Fibroblast of skin of back (primary cell): ENCODE results near the gene CUL5.
"Not testable (repeated sequence)": the region's sequence is repeated elsewhere in the genome, so short reads cannot be mapped to it uniquely, and the experiment has no call there.

Experiments used
- DNase-seq: peaks from one replicate; pipeline ENCODE4 v3.0.0-alpha.2; 2013

The CUL5 gene

GRCh38 chr11:108117746-108118371 is 109.2 kb downstream of the CUL5 start:
- DNase-seq, result peak; percentile 59

- DNase-seq, result not testable (repeated sequence)
These were observed 112.2 kb downstream of the CUL5 start for GRCh38 chr11:108120936-108121273.

GRCh38 chr11:108121274-108122155 is 112.8 kb downstream of the CUL5 start, which contains the start of gene ACAT1:
TSS of gene ACAT1 (plus strand) at chr11:108121567. CDS start at chr11:108121607, 40 bp downstream.
- peak; percentile 91 for DNase-seq

- DNase-seq, result peak; percentile 36
These were observed 113.5 kb downstream of the CUL5 start for GRCh38 chr11:108122166-108122628.

GRCh38 chr11:108125096-108125495 is 116.4 kb downstream of the CUL5 start:
- DNase-seq, result no peak

- no peak for DNase-seq
These were observed 120.1 kb downstream of the CUL5 start for GRCh38 chr11:108128772-108129171.

GRCh38 chr11:108131993-108132392 is 123.3 kb downstream of the CUL5 start:
- DNase-seq, result no peak

- DNase-seq, result not testable (repeated sequence)
These were observed 124.4 kb downstream of the CUL5 start for GRCh38 chr11:108132993-108133538.

GRCh38 chr11:108135845-108136544 is 127.3 kb downstream of the CUL5 start:
- DNase-seq, result peak; percentile 11

- DNase-seq, result no peak
These were observed 128.5 kb downstream of the CUL5 start for GRCh38 chr11:108137212-108137611.

- DNase-seq, result no peak
These were observed 133.6 kb downstream of the CUL5 start for GRCh38 chr11:108142304-108142703.

GRCh38 chr11:108144615-108145014 is 135.9 kb downstream of the CUL5 start:
- DNase-seq, result no peak

GRCh38 chr11:108147150-108147549 is 138.5 kb downstream of the CUL5 start:
- no peak for DNase-seq

- no peak for DNase-seq
These were observed 139.9 kb downstream of the CUL5 start for GRCh38 chr11:108148556-108148955.

GRCh38 chr11:108154591-108154990 is 145.9 kb downstream of the CUL5 start:
- no peak for DNase-seq
